PC-9 (cell line): ENCODE results near the gene BCAS3. TPM values are rescaled to one million over a fixed set of nuclear protein-coding genes. Genes with fewer than 3 reads are reported as not detected.
"Not testable (repeated sequence)": the region's sequence is repeated elsewhere in the genome, so short reads cannot be mapped to it uniquely, and the experiment has no call there.

Experiments
- BruUV-seq: library from RNA; stranded (reverse); fragments of 400-500 nt; replicated peaks from 2 replicates; lab custom pipeline; 2021; lab: Mats Ljungman, UMichigan
- CTCF ChIA-PET: fragments of 300-600 bp; sonication (Branson Sonifier 250); formaldehyde crosslinking; loops from one replicate; lab custom pipeline; 2022; ENCODE audit warnings: antibody characterized with exemption; lab: Charles Lee
- POLR2A ChIA-PET: fragments of 300-600 bp; sonication (Branson Sonifier 250); formaldehyde crosslinking; loops from one replicate; lab custom pipeline; 2022; ENCODE audit warnings: antibody characterized with exemption; ENCODE audit not compliant: unreplicated experiment; lab: Charles Lee
- DNase-seq, 2 experiments: peaks; one replicate each; pipeline versions ENCODE4 v3.0.0 to v3.0.0-alpha.2; 2015 to 2022; ENCODE audit warnings: mixed read lengths in 1 of 2
- H2AFZ ChIP-seq: fragments of 200-600 bp; sonication (generic); 2 replicates; pipeline ENCODE4 v1.8.1; 2017; ENCODE audit warnings: antibody characterized with exemption
- H3F3A ChIP-seq: fragments of 200-600 bp; sonication (generic); 2 replicates; pipeline ENCODE4 v1.8.1; 2017; ENCODE audit warnings: antibody characterized with exemption, mild to moderate bottlenecking, low read depth; ENCODE audit not compliant: insufficient read depth
- H3K27ac ChIP-seq: fragments of 200-600 bp; sonication (generic); 2 replicates; pipeline ENCODE4 v1.6.1; 2016; ENCODE audit warnings: mixed run types
- H3K27me3 ChIP-seq: fragments of 200-600 bp; sonication (generic); 2 replicates; pipeline ENCODE4 v1.6.1; 2016; ENCODE audit warnings: low read depth, mixed run types; ENCODE audit not compliant: insufficient read depth
- H3K36me3 ChIP-seq: fragments of 200-600 bp; sonication (generic); 2 replicates; pipeline ENCODE4 v1.6.1; 2016; ENCODE audit warnings: low read depth, mixed run types
- H3K4me1 ChIP-seq: fragments of 200-600 bp; sonication (generic); replicated peaks from 2 replicates; pipeline ENCODE4 v1.6.1; 2016; ENCODE audit warnings: mixed run types; ENCODE audit not compliant: insufficient read depth
- H3K4me2 ChIP-seq: fragments of 200-600 bp; sonication (generic); 2 replicates; pipeline ENCODE4 v1.6.1; 2017; ENCODE audit warnings: mixed run types
- H3K4me3 ChIP-seq: fragments of 200-600 bp; sonication (generic); 2 replicates; pipeline ENCODE4 v1.6.1; 2016; ENCODE audit warnings: mixed run types
- H3K79me2 ChIP-seq: fragments of 200-600 bp; sonication (generic); 2 replicates; pipeline ENCODE4 v1.6.1; 2017; ENCODE audit warnings: low read depth, mixed run types
- H3K9me2 ChIP-seq: fragments of 200-600 bp; sonication (generic); 2 replicates; pipeline ENCODE4 v1.8.1; 2017; ENCODE audit warnings: mild to moderate bottlenecking; ENCODE audit not compliant: insufficient read depth
- H3K9me3 ChIP-seq: fragments of 200-600 bp; sonication (generic); 2 replicates; pipeline ENCODE4 v1.8.1; 2016; ENCODE audit warnings: low read depth; ENCODE audit not compliant: insufficient read depth
- H4K20me1 ChIP-seq: fragments of 200-600 bp; sonication (generic); 2 replicates; pipeline ENCODE4 v1.8.1; 2017; ENCODE audit not compliant: insufficient read depth
- CTCF ChIP-seq: fragments of 200-600 bp; sonication (generic); conservative IDR thresholded peaks from 2 replicates; pipeline ENCODE4 v1.6.1; 2017; ENCODE audit warnings: mixed run types, antibody characterized with exemption, mild to moderate bottlenecking, moderate library complexity
- EZH2 ChIP-seq: fragments of 200-600 bp; sonication (generic); IDR thresholded peaks from 2 replicates; pipeline ENCODE4 v1.8.0; 2017; ENCODE audit warnings: antibody characterized with exemption, low read depth
- intact Hi-C: fragments of 100-400 bp; cut with micrococcal nuclease; formaldehyde crosslinking; loops from one replicate; pipeline ENCODE4 v1.10.0; 2022; ENCODE audit not compliant: unreplicated experiment
- total RNA-seq: library from RNA; stranded (reverse); gene quantifications from 2 replicates; pipeline ENCODE4 v1.2.3, GENCODE V29; 2021

BCAS3 gene
- total RNA-seq, 1 experiment from 2014 or later, result 26.0 TPM

GRCh38 chr17:60754057-60754604 lies 76.5 kb downstream of the BCAS3 start:
- Histone ChIP-seq H3K4me2 (no peak overlapping the region), H3K36me3 (no peaks in the 10 kb centered on the region), H3F3A (no peaks in the 10 kb centered on the region; the same call in 1 of the 2 replicates), H3K27ac (no peak overlapping the region), H2AFZ (no peak overlapping the region), H4K20me1 (no peaks in the 10 kb centered on the region), H3K27me3 (no peaks in the 10 kb centered on the region), H3K79me2 (no peaks in the 10 kb centered on the region), H3K4me3 (no peak overlapping the region), H3K9me2 (0 out of 2 replicates have a peak, but pooled peaks cover 7% of the 10 kb centered on the region), H3K4me1 (no peaks in the 10 kb centered on the region), H3K9me3 (no peaks in the 10 kb centered on the region)
- intact Hi-C loops, result no loop called here
- POLR2A ChIA-PET, result no interaction called here
- no peak for TF ChIP-seq EZH2
- TF ChIP-seq CTCF, result no peak
- CTCF ChIA-PET, result no interaction called here
- no TSS peak for BruUV-seq
- DNase-seq, result no peak

- H3K4me1 ChIP-seq, H2AFZ ChIP-seq, H3K9me2 ChIP-seq, intact Hi-C loops, H3K79me2 ChIP-seq, H4K20me1 ChIP-seq, H3K36me3 ChIP-seq, CTCF ChIA-PET, H3K9me3 ChIP-seq, H3K4me2 ChIP-seq, H3F3A ChIP-seq, BruUV-seq, DNase-seq, H3K27me3 ChIP-seq, POLR2A ChIA-PET, H3K4me3 ChIP-seq, H3K27ac ChIP-seq: not testable (repeated sequence)
These were observed 79.1 kb downstream of the BCAS3 start for GRCh38 chr17:60756798-60757197.

GRCh38 chr17:60757437-60757836 lies 79.8 kb downstream of the BCAS3 start:
- Histone ChIP-seq H3F3A (no peaks in the 10 kb centered on the region), H4K20me1 (no peaks in the 10 kb centered on the region), H3K4me3 (no peak overlapping the region), H3K27me3 (no peaks in the 10 kb centered on the region), H3K4me1 (no peaks in the 10 kb centered on the region), H3K9me3 (peaks cover 4% of the 10 kb centered on the region; the same call in 1 of the 2 replicates), H3K27ac (no peak overlapping the region), H3K9me2 (no peaks in the 10 kb centered on the region), H3K4me2 (no peak overlapping the region), H3K36me3 (no peaks in the 10 kb centered on the region), H3K79me2 (no peaks in the 10 kb centered on the region), H2AFZ (no peak overlapping the region)
- no peak for DNase-seq
- TF ChIP-seq CTCF (no peak), EZH2 (no peak)
- intact Hi-C loops, result no loop called here
- no TSS peak for BruUV-seq
- ChIA-PET POLR2A (no interaction called here), CTCF (no interaction called here)

GRCh38 chr17:60759756-60760155 lies 82.1 kb downstream of the BCAS3 start:
- Histone ChIP-seq H2AFZ (no peak overlapping the region), H3F3A (no peaks in the 10 kb centered on the region), H3K79me2 (no peaks in the 10 kb centered on the region), H3K27ac (no peak overlapping the region), H3K4me2 (no peak overlapping the region), H3K9me2 (no peaks in the 10 kb centered on the region), H4K20me1 (no peaks in the 10 kb centered on the region), H3K27me3 (no peaks in the 10 kb centered on the region), H3K4me3 (no peak overlapping the region), H3K4me1 (no peaks in the 10 kb centered on the region), H3K9me3 (peaks cover 4% of the 10 kb centered on the region; the same call in 1 of the 2 replicates), H3K36me3 (no peaks in the 10 kb centered on the region)
- intact Hi-C loops, result no loop called here
- no peak for DNase-seq
- no TSS peak for BruUV-seq
- CTCF ChIA-PET, result no interaction called here
- TF ChIP-seq CTCF, result no peak
- no peak for TF ChIP-seq EZH2
- POLR2A ChIA-PET, result no interaction called here

- intact Hi-C loops, CTCF ChIA-PET, H3K4me2 ChIP-seq, H3K36me3 ChIP-seq, H3K79me2 ChIP-seq, H3K9me3 ChIP-seq, H3K27me3 ChIP-seq, DNase-seq, H3K27ac ChIP-seq, H2AFZ ChIP-seq, H3K9me2 ChIP-seq, H3K4me3 ChIP-seq, H4K20me1 ChIP-seq, BruUV-seq, POLR2A ChIA-PET, H3K4me1 ChIP-seq, H3F3A ChIP-seq: not testable (repeated sequence)
These were observed 83.7 kb downstream of the BCAS3 start for GRCh38 chr17:60761301-60761700.
